Measurements from ENCODE around the gene IKZF5. TPM values are rescaled to one million over a fixed set of nuclear protein-coding genes. Genes with fewer than 3 reads are reported as not detected.

IKZF5 gene
- total and polyA plus RNA-seq, 2 of the 4 experiments (the other 2 are of a cell fraction), result 2.9 to 4.4 TPM

GRCh38 chr10:122993797-122994336 lies 14.7 kb downstream of the IKZF5 start:
- no peak overlapping the region for H3K18ac ChIP-seq (ENCODE audit: low read depth, low read length)
- H2BK120ac ChIP-seq (ENCODE audit: low read depth, low read length), result no peak overlapping the region
- H4K5ac ChIP-seq (ENCODE audit: low read depth, low read length), result no peak overlapping the region
- no peaks in the 10 kb centered on the region for H3K9me3 ChIP-seq (ENCODE audit: control insufficient read depth, insufficient read depth, low read length)
- ATAC-seq (ENCODE audit: low read depth) (no peak), DNase-seq (no peak)
- no TSS peak for BruUV-seq (replicated peaks)
- no peak overlapping the region for H2AK9ac ChIP-seq (replicated peaks; ENCODE audit: low read depth, low read length, poor library complexity)
- no peak overlapping the region for H4K91ac ChIP-seq (ENCODE audit: insufficient read depth, low read depth, low read length)
- no peak overlapping the region for H2BK20ac ChIP-seq (ENCODE audit: low read depth, low read length)
- H4K20me1 ChIP-seq (ENCODE audit: insufficient read depth, low read length), result no peaks in the 10 kb centered on the region
- H2AFZ ChIP-seq (replicated peaks; ENCODE audit: low read length, poor library complexity), result no peak overlapping the region
- H3K9me1 ChIP-seq (ENCODE audit: insufficient read depth, low read length), result no peaks in the 10 kb centered on the region
- H3K56ac ChIP-seq (ENCODE audit: extremely low read depth, insufficient read depth, low read length), result no peak overlapping the region
- H3K27me3 ChIP-seq (ENCODE audit: control insufficient read depth, insufficient read depth, low read length), result no peaks in the 10 kb centered on the region
- no peak overlapping the region for H3K23ac ChIP-seq (ENCODE audit: low read depth, low read length)
- peaks cover 9 to 13% of the 10 kb centered on the region in 2 experiments; a peak in 1 of 4 replicates for H3K79me1 ChIP-seq (ENCODE audit: low read depth in 1 of 2, low read length in 2 of 2)
- WGBS, 2 experiments (ENCODE audit: extremely low coverage in 2 of 2, insufficient read length in 1 of 2), result 100% methylated on average over 3 of the region's 6 CpGs; no CpG with 5 or more reads in 1 of the 2 experiments
- intact Hi-C loops (cut with micrococcal nuclease), result no loop called here
- H3K9ac ChIP-seq (ENCODE audit: low read depth, low read length), result no peak overlapping the region
- no peak overlapping the region for H3K4me2 ChIP-seq (ENCODE audit: low read depth, low read length)
- H3K4me3 ChIP-seq (ENCODE audit: insufficient read depth, low read depth, low read length), result no peak overlapping the region
- peaks cover 15% of the 10 kb centered on the region for H3K36me3 ChIP-seq (ENCODE audit: control insufficient read depth, insufficient read depth, low read length)
- ChIA-PET POLR2A (ENCODE audit: unreplicated experiment) (no interaction called here), CTCF (no interaction called here)
- H2BK5ac ChIP-seq (ENCODE audit: low read depth, low read length, poor library complexity, severe bottlenecking), result no peak overlapping the region
- H3K14ac ChIP-seq (replicated peaks; ENCODE audit: low read depth, low read length), result no peak overlapping the region
- TF ChIP-seq RFX5 (IDR thresholded peaks at IDR 0.05; ENCODE audit: low read depth, low read length), result no peak
- no peak for TF ChIP-seq POLR2A (IDR thresholded peaks at IDR 0.05; ENCODE audit: low read depth, low read length)
- TF ChIP-seq CEBPB (IDR thresholded peaks at IDR 0.05; ENCODE audit: low read depth, low read length), result no peak
- no peak for TF ChIP-seq BHLHE40 (IDR thresholded peaks at IDR 0.05; ENCODE audit: low read depth, low read length)
- TF ChIP-seq MAFK (IDR thresholded peaks at IDR 0.05; ENCODE audit: low read depth, low read length), result peak; percentile 68; the same call in 1 of the 2 replicates
- no peak for TF ChIP-seq ELK1 (IDR thresholded peaks at IDR 0.05; ENCODE audit: borderline replicate concordance, low read depth, low read length)
- in situ Hi-C loops (cut with MboI; ENCODE audit: low sequenced_read_pairs), result no loop called here
- H2BK15ac ChIP-seq (ENCODE audit: low read depth, low read length), result no peak overlapping the region
- H2AK5ac ChIP-seq (ENCODE audit: low read depth, low read length), result no peak overlapping the region
- no peak overlapping the region for H3K4ac ChIP-seq (ENCODE audit: low read depth, low read length)
- dilution Hi-C loops (cut with HindIII; ENCODE audit: low sequenced_read_pairs, unreplicated experiment), result no loop called here
- no peak overlapping the region for H3K27ac ChIP-seq (ENCODE audit: insufficient read depth, low read length)
- no peak overlapping the region for H4K8ac ChIP-seq (ENCODE audit: low read depth in 2 of 2, low read length in 2 of 2)
- H3K4me1 ChIP-seq (ENCODE audit: control insufficient read depth, insufficient read depth, low read length), result no peaks in the 10 kb centered on the region; the same call in 1 of the 2 replicates

Measured in IMR-90 (cell line).